ENCODE measurements around the gene BFSP2.

DNA sequence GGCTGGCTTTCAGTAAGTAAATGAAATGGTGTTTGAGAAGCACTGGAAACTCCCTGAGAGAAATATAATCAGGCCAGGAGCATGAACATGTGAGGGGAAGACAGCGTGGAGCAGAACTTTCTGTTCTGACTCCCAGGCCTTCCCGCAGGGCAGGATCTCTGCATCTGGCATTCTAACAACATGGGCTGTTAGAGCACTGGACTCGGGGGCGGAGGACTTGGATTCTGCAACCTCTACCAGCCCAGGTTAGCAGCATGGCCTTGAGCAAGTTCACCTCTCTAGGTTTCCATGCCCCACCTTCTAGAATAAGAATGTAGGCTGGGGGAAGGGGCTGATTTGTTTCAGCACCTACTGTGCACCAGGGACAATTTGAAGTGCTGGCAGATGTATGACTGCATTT lies 12.5 kb upstream of the BFSP2 start:
- no peak for TF ChIP-seq POLR2A (IDR thresholded peaks at IDR 0.05)
- TF ChIP-seq, protein P1, sequence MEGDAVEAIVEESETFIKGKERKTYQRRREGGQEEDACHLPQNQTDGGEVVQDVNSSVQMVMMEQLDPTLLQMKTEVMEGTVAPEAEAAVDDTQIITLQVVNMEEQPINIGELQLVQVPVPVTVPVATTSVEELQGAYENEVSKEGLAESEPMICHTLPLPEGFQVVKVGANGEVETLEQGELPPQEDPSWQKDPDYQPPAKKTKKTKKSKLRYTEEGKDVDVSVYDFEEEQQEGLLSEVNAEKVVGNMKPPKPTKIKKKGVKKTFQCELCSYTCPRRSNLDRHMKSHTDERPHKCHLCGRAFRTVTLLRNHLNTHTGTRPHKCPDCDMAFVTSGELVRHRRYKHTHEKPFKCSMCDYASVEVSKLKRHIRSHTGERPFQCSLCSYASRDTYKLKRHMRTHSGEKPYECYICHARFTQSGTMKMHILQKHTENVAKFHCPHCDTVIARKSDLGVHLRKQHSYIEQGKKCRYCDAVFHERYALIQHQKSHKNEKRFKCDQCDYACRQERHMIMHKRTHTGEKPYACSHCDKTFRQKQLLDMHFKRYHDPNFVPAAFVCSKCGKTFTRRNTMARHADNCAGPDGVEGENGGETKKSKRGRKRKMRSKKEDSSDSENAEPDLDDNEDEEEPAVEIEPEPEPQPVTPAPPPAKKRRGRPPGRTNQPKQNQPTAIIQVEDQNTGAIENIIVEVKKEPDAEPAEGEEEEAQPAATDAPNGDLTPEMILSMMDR (IDR thresholded peaks at IDR 0.05) = no peak
